PC-3 (cell line): Measurements from ENCODE around the gene MYO7A. TPM values are rescaled to one million over a fixed set of nuclear protein-coding genes. Genes with fewer than 3 reads are reported as not detected.

Experiments
- ATAC-seq: fragments of 200-7000 bp; cut with Tn5 transposase; 2 replicates; pipeline ENCODE4 v1.9.1; 2020; ENCODE audit warnings: mild to moderate bottlenecking, moderate library complexity
- BruUV-seq: library from RNA; stranded (reverse); fragments of 400-500 nt; replicated peaks from 2 replicates; lab custom pipeline; 2021; lab: Mats Ljungman, UMichigan
- CTCF ChIA-PET: fragments of 300-600 bp; sonication (Branson Sonifier 250); formaldehyde crosslinking; loops from one replicate; lab custom pipeline; 2022; ENCODE audit warnings: antibody characterized with exemption; lab: Charles Lee
- POLR2A ChIA-PET: fragments of 300-600 bp; sonication (Branson Sonifier 250); formaldehyde crosslinking; loops from one replicate; lab custom pipeline; 2022; ENCODE audit warnings: antibody characterized with exemption; ENCODE audit not compliant: unreplicated experiment; lab: Charles Lee
- DNase-seq: peaks from one replicate; pipeline ENCODE4 v3.0.0-alpha.2; 2015
- H2AFZ ChIP-seq: fragments of 300-600 bp; sonication (generic); 2 replicates; pipeline ENCODE4 v1.6.0; 2016; ENCODE audit warnings: antibody characterized with exemption, low read length
- H3F3A ChIP-seq: fragments of 300-600 bp; sonication (generic); one replicate; pipeline ENCODE4 v1.6.0; 2017; ENCODE audit warnings: antibody characterized with exemption, low read length, control low read depth, mild to moderate bottlenecking; ENCODE audit not compliant: unreplicated experiment
- H3K27ac ChIP-seq: fragments of 300-600 bp; sonication (generic); 2 replicates; pipeline ENCODE4 v1.5.1; 2016; ENCODE audit warnings: mild to moderate bottlenecking, low read length
- H3K27me3 ChIP-seq: fragments of 300-600 bp; sonication (generic); 2 replicates; pipeline ENCODE4 v1.6.1; 2016; ENCODE audit warnings: low read length, mixed read lengths
- H3K36me3 ChIP-seq: fragments of 300-600 bp; sonication (generic); 2 replicates; pipeline ENCODE4 v1.6.1; 2016; ENCODE audit warnings: low read depth, mixed run types, low read length, mixed read lengths
- H3K4me1 ChIP-seq: fragments of 300-600 bp; sonication (generic); 2 replicates; pipeline ENCODE4 v1.5.1; 2016; ENCODE audit warnings: low read length; ENCODE audit not compliant: insufficient read depth
- H3K4me2 ChIP-seq: fragments of 300-600 bp; sonication (generic); 2 replicates; pipeline ENCODE4 v1.6.0; 2016; ENCODE audit warnings: low read length
- H3K4me3 ChIP-seq: fragments of 300-600 bp; sonication (generic); 2 replicates; pipeline ENCODE4 v1.5.1; 2016; ENCODE audit warnings: mild to moderate bottlenecking, low read length, mixed read lengths
- H3K79me2 ChIP-seq: fragments of 300-600 bp; sonication (generic); 2 replicates; pipeline ENCODE4 v1.6.1; 2017; ENCODE audit warnings: low read length, mixed read lengths
- H3K9ac ChIP-seq: fragments of 300-600 bp; sonication (generic); 2 replicates; pipeline ENCODE4 v1.6.0; 2016; ENCODE audit warnings: mild to moderate bottlenecking, low read length
- H3K9me2 ChIP-seq: fragments of 300-600 bp; sonication (generic); replicated peaks from 2 replicates; pipeline ENCODE4 v1.6.1; 2016; ENCODE audit warnings: mixed run types, low read length, mixed read lengths
- H3K9me3 ChIP-seq: fragments of 300-600 bp; sonication (generic); 2 replicates; pipeline ENCODE4 v1.6.1; 2016; ENCODE audit warnings: low read length, mixed read lengths
- H4K20me1 ChIP-seq: fragments of 300-600 bp; sonication (generic); 2 replicates; pipeline ENCODE4 v1.6.1; 2016; ENCODE audit warnings: low read length, mixed read lengths
- CTCF ChIP-seq: fragments of 300-600 bp; sonication (generic); conservative IDR thresholded peaks from 2 replicates; pipeline ENCODE4 v1.5.1; 2017; ENCODE audit warnings: antibody characterized with exemption, low read depth, mild to moderate bottlenecking, low read length
- EZH2 ChIP-seq: fragments of 300-600 bp; sonication (generic); IDR thresholded peaks from one replicate; pipeline ENCODE4 v1.6.1; 2017; ENCODE audit warnings: antibody characterized with exemption, mild to moderate bottlenecking, low read length; ENCODE audit not compliant: unreplicated experiment
- EZH2phosphoT487 ChIP-seq: fragments of 300-600 bp; sonication (generic); IDR thresholded peaks from 2 replicates; pipeline ENCODE4 v1.6.1; 2018; ENCODE audit warnings: mild to moderate bottlenecking, antibody characterized with exemption, low read length, borderline replicate concordance
- intact Hi-C: fragments of 100-400 bp; cut with micrococcal nuclease; formaldehyde crosslinking; loops from 2 replicates; pipeline ENCODE4 v1.9.0; 2023
- total RNA-seq: library from RNA; depleted of rRNA; stranded (reverse); fragments of >200 nt; gene quantifications from 2 replicates; pipeline ENCODE4 v1.2.3, GENCODE V29; 2014

MYO7A gene
- total RNA-seq, 1 experiment from 2014 or later: 0.66 TPM

- intact Hi-C loops: no loop called here
- TF ChIP-seq CTCF (no peak), EZH2phosphoT487 (no peak), EZH2 (no peak)
- no peaks in the 10 kb centered on the region for H3K9me2 ChIP-seq
- no peaks in the 10 kb centered on the region for H3K27me3 ChIP-seq
- no peaks in the 10 kb centered on the region for H3K36me3 ChIP-seq
- H2AFZ ChIP-seq: no peak overlapping the region
- CTCF ChIA-PET: no interaction called here
- no peaks in the 10 kb centered on the region for H3K9me3 ChIP-seq
- H4K20me1 ChIP-seq: no peaks in the 10 kb centered on the region
- no peaks in the 10 kb centered on the region for H3K4me1 ChIP-seq
- ATAC-seq: no peak
- POLR2A ChIA-PET: no interaction called here
- H3K27ac ChIP-seq: no peak overlapping the region
- no TSS peak for BruUV-seq
- no peaks in the 10 kb centered on the region for H3F3A ChIP-seq
- H3K79me2 ChIP-seq: no peaks in the 10 kb centered on the region
- no peak overlapping the region for H3K4me3 ChIP-seq
- no peak overlapping the region for H3K4me2 ChIP-seq
- no peak overlapping the region for H3K9ac ChIP-seq
- DNase-seq: no peak
These were observed 86.5 kb downstream of the MYO7A start for GRCh38 chr11:77214557-77214956.

- Histone ChIP-seq H3K79me2 (no peaks in the 10 kb centered on the region), H3K4me3 (no peak overlapping the region), H3K4me1 (no peaks in the 10 kb centered on the region), H3K9me3 (no peaks in the 10 kb centered on the region), H3K27me3 (no peaks in the 10 kb centered on the region), H4K20me1 (no peaks in the 10 kb centered on the region), H3K4me2 (no peak overlapping the region), H3K9me2 (no peaks in the 10 kb centered on the region), H3K9ac (no peak overlapping the region), H3K27ac (no peak overlapping the region), H2AFZ (no peak overlapping the region), H3K36me3 (no peaks in the 10 kb centered on the region), H3F3A (no peaks in the 10 kb centered on the region)
- no peak for ATAC-seq
- ChIA-PET POLR2A (no interaction called here), CTCF (no interaction called here)
- no TSS peak for BruUV-seq
- TF ChIP-seq CTCF (no peak), EZH2 (no peak), EZH2phosphoT487 (no peak)
- DNase-seq: no peak
- intact Hi-C loops: no loop called here
These were observed 87.1 kb downstream of the MYO7A start for GRCh38 chr11:77215106-77215505.

- Histone ChIP-seq H3F3A (no peaks in the 10 kb centered on the region), H3K36me3 (no peaks in the 10 kb centered on the region), H3K4me1 (no peaks in the 10 kb centered on the region), H3K4me3 (no peak overlapping the region), H3K79me2 (no peaks in the 10 kb centered on the region), H2AFZ (no peak overlapping the region), H3K4me2 (no peak overlapping the region), H3K9me2 (no peaks in the 10 kb centered on the region), H3K9me3 (no peaks in the 10 kb centered on the region), H3K9ac (no peak overlapping the region), H3K27ac (no peak overlapping the region), H3K27me3 (peaks cover 3% of the 10 kb centered on the region; the same call in 1 of the 2 replicates), H4K20me1 (no peaks in the 10 kb centered on the region)
- CTCF ChIA-PET: no interaction called here
- POLR2A ChIA-PET: no interaction called here
- no peak for TF ChIP-seq EZH2
- TF ChIP-seq EZH2phosphoT487: no peak
- TF ChIP-seq CTCF: no peak
- ATAC-seq: no peak
- no TSS peak for BruUV-seq
- intact Hi-C loops: no loop called here
- DNase-seq: no peak
These were observed 89.1 kb downstream of the MYO7A start for GRCh38 chr11:77217156-77217555.
